Stimulated activated CD4-positive, alpha-beta T cell treated with anti-CD3 and anti-CD28 coated beads, Interleukin-1b, Interleukin-23, amount 100 ng/mL, for 4 hours (primary cell): ENCODE measurements around the gene TNFSF11.

ENCODE experiments used
- DNase-seq, 2 donors: peaks; one replicate each; pipeline ENCODE4 v3.0.0-alpha.2; 2020; ENCODE audit warnings: low read depth in 2 of 2

TNFSF11 gene

DNA sequence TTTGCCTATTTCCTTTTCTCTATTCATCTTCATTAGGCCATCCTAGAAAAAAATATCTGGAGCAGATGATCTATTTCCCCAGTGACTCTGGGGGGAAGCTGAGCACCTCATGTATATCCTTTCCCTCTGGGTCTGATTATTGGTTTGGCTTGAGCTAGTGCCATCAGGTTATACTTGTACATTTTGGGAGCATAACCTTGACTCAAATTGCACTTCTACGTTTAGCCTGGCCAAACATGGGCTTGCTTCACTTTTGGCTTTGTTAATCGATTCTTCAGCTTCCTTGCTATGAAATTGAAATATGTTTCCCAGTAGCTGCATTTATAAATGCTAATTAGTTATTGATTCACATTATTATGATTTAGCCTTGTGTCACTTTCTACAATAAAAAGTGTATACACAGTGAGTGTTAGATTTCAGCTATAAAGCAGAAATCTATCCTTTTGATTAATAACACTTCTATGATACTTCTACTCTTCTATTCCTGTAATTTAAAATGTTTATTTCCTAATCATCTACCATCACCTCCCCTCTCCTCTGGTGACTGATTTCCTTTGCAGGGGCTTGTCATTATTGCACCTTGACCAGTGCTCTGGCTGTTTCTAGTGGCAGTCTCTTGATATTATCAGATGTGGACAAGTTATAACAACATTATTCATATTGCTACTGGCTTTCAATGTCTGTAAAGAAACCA lies 37.3 kb downstream of the TNFSF11 start:
- DNase-seq = no peak

GRCh38 chr13:42612021-42612765 lies 38.2 kb downstream of the TNFSF11 start:
- DNase-seq = no peak

DNA sequence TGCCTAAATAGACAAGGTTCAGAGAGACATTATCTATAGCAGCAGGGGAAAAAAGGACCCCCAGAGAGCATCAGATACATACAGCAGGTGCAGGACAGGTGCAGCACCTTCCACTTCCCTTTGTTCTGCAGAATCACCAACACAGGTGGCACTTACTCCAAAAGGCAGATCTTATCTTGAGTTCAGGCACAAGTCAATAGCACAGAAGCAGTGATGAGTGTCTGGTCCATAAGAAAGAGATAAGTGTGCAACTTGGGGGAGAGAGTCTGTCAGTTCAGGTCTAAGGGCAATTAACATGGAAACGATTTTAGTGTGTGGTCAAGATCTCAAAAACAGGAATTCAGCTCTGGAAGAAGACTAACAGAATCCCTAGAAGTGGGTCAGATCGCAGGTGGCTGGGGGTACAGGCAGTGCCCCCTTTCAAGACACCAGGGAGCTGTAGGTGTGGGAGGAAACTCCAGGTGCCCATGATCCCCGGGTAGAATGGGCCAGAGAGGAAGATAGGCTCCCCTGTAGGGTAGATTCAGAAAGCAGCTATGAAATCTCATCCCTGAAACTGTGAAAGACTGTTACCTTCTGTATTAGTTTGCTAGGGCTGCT lies 40.6 kb downstream of the TNFSF11 start:
- no peak for DNase-seq

DNA sequence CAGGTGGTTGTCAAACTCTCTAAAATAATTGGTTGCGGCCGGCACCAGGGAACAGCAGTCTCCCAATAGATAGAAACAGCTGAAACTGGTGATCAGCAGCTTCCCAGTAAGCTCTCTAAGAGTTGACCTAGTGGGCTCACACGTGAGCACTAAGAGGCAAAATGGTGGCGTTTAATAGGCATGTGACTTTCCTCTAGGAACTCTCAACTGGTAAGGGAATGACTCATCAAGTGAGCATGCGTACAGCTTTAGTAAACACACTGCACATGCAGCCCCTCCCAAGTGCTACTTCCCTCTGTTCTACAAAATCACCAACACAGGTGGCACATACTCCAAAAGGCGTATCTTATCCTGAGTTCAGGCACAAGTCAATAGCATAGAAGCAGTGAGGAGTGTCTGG lies 41.7 kb downstream of the TNFSF11 start:
- DNase-seq = no peak

GRCh38 chr13:42617221-42617620 lies 43.3 kb downstream of the TNFSF11 start:
- DNase-seq = no peak

DNA sequence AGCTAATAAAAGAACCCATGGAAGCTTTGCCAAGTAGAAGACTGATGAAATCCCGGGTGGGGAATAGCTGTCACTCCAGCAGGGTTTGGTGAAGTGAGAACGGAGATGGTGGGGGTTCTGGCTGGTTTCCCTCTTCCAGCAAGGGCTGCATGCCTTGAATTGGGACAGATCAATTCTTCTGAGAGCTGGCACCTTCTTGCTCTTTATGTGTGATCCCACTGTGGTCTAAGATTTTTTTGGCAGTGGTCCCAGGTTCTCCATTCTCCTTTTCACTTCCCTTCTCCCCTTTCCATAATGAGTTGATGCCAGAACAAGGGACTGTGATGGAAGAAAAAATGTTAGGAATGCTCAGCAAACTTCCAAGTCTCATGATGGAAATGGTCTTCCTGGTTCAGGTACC lies 50.0 kb downstream of the TNFSF11 start:
- no peak for DNase-seq

DNA sequence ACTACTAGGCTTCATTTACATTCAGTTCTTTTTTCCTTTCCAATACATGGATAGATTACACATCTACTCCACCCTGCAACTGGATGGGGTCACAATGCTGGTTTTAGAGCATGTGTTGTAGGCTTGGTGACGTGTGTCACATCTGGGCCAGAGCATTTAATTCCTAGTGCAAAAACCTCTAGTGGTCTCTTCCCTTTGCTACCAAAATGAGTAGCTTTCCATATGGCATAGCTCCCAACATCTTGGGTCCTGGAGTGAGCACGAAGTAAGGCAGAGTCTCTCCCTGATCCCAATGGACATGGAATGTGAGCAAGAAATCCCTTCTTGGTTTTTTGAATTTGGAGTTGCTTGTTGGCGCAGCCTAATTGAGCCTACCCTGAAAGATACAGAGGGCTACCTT lies 51.7 kb downstream of the TNFSF11 start:
- DNase-seq = no peak

DNA sequence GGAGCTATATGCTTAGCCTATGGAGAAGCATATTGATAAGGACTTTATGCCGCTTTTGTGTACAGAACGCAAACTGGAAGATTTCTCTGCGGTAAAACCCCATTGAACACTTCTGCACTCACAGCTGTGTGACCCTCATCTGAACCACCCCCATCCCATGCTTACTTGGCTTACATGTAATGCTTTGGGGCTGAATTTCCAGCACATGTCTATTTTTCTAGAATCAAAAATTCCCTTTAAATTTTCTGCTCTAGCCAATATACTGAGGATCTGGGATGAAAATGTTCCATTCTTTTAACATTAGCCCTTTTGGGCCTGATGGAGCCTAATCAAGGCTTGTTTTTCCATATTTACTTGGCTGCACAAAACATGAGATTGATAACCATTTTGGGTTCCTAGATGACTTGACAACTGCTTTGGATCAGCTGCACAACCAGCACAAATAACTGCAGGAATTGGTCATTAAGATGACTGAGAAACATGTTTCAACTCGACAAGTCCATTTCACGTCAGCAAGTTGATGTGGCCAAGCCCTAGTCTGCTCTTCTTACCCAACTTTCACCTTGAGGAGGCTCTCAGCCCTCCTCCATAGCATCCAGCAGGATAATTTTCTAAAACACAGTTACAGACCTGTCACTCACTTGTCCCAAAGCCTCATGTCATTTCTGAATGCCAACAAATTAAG lies 52.4 kb downstream of the TNFSF11 start:
- DNase-seq = no peak

- DNase-seq = no peak
Observed at GRCh38 chr13:42628666-42629065, 54.7 kb downstream of the TNFSF11 start.

DNA sequence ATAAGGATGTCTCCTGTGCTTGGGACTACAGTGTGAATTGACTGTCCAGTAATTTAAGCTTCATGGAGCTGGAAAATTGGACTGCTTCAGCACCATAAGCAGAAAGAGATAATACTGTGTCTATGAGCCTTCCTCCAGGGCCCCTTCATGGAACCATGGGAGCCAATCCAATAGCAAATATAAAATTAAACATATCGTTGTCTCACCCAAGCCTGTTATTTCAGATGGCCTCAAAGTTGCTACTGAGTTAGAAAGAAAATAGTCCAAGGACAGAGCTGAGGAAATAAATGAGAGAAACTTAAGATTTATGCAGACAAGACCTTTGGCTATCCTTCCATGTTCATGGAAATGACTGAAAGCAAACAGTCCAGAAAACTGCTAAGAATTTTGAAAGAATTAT lies 57.2 kb downstream of the TNFSF11 start:
- DNase-seq = no peak

DNA sequence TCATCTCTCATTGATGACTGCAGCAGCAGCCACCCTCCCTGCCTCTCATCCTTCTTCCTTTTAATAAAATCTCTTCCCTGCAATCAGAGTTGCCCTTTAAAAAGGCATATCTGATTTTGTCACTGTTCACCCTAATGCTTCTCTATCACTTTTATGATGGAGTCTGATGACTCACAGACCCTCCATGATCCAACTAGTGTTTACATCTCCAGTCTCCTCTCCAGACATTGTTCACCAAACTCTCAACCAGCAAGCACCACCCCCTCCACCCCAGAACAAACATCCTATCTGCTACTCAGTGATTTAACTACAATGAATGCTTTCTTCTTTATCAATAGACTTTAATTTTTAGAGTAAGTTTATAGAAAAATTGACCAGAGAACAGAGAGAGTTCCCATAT lies 59.5 kb downstream of the TNFSF11 start:
- DNase-seq = no peak

DNA sequence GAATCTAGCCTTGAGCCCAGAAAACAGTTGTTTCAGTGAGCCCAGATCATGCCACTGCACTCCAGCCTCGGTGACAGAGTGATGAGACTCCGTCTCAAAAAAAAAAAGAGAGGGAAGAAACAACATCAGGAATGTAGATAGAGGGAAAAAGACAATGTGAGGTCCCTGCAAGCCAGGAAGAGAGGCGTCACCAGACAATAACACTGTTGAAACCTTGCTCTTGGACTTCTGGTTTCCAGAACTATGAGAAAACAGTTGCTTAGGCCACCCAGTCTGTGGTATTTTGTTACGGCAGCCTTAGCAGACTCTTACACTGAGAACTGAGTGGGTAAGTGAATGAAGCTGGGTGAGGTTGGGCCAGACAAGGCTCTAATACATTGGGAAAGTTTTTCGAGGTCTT lies 64.1 kb downstream of the TNFSF11 start:
- no peak for DNase-seq

DNA sequence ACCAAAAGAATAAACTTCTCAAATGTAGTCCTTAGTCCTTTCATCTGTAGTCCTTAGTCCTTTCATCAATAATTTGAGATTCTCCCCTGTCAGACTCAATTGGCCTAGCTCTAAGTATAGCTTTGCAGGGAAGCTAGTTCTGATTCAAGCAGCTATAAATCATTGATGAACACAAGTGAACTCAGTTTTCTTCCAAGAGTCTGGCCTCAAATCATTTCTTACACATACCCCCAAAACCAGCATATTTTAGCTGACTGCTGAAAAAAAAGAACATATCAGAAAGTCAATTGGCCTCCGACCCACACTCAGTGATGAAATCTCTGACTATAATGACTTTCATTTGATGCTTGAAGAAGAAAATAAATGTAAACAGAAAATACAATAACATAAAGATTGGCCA lies 64.9 kb downstream of the TNFSF11 start:
- DNase-seq = no peak

GRCh38 chr13:42643076-42643475 lies 69.1 kb downstream of the TNFSF11 start:
- no peak for DNase-seq

- DNase-seq = no peak
Observed at GRCh38 chr13:42644841-42645240, 70.9 kb downstream of the TNFSF11 start.

DNA sequence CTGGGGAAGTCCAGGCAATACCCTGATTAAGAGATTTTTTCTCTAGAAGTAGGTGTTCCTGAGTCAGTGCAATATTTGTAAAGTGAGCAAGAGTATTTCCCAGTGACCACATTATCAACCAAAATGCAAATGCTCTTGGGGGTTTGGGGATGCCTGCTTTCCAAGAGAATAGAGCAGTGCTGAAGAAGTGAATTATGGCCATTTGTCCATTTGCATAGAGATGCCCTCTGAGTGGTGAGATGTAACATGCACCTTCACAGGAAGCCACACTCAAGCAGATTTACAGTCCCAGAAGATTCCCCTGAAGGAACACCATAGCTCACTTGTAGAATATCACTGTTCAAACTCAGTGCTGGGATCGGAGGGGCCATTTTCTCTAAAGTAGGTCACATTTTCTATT lies 71.8 kb downstream of the TNFSF11 start:
- DNase-seq = no peak

DNA sequence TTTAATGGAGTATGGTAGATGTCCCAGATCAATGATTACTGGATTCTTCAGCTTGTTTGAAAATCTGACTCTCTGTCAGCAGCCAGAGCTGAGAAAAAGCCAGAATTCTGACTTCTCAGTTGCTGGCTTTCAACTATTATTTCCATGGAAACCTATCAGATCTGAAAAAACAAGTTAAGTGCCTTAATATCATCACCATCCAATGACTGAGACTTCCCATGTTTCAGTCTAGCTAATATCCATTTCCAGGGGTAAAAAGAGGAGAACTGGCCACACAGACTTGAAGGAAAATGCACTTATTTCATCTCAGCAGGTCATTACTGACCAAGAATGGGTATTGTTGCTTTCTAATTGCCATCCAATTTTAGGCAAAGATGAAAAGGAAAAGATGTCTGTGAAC lies 75.2 kb downstream of the TNFSF11 start:
- DNase-seq = no peak

- no peak for DNase-seq
Observed at GRCh38 chr13:42649831-42650230, 75.9 kb downstream of the TNFSF11 start.

DNA sequence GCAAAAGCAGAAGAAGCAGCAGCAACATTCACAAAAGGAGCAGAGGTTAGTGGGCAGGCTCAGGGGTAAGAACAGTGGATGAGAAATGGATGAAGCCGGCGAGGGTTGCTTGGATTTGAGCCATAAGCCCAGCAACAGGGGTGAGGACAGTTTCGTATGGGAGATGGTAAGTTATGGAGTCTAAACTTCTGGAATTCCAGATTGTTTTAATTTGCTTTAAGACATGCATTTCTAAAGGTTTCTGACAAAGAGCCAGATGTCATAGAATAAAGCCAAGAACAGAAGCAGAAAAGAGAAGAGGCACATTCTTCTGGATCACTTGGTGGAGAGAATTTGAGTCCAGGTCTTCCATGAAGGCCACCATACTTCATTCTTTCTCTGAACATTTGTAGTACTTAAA lies 76.6 kb downstream of the TNFSF11 start:
- DNase-seq = no peak

GRCh38 chr13:42651936-42652641 lies 78.1 kb downstream of the TNFSF11 start:
- DNase-seq = no peak

DNA sequence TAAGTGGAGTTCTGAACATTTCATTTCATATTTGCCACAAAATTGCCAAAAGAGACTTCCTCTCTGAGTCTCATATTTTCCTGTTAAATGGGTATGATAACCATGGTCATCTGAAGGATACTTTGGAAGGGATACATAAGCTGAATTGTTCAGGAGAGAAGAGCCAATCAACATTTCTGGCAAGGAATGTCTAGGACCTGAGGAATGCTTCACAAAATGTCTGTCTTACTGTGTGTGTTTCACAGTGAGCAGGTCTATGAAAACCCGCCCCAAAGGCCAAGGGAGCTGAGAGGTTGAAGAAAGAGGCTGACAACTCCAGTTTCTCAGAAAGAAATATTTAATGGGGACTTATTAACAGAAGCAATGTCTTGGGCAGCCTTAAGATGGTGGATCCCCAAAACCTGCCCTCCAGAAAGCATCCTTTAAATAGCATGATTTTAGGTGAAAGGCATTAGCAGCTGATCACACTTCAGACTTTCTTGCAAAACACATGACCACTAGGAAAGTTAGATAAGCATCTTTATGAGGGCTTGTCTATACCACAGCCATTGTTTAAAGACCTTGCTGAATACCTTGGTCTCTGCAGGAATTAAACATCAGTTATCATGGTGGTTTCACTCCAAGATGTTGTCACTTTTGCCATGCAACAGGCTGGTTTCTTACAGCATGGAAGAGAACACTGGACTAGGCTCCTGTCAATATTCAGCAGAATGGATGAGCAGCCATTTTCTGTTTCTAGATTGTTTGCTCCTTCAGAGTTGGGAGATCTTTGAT lies 78.9 kb downstream of the TNFSF11 start:
- DNase-seq = no peak
